Renal cortical epithelial cell (primary cell): ENCODE measurements around the gene CDH23. TPM values are rescaled to one million over a fixed set of nuclear protein-coding genes. Genes with fewer than 3 reads are reported as not detected.

ENCODE experiments used
- DNase-seq: peaks from one replicate; pipeline ENCODE4 v3.0.0-alpha.2; 2011; ENCODE audit warnings: low read depth
- total RNA-seq: library from RNA; depleted of rRNA; stranded (reverse); fragments of >200 nt; gene quantifications from 2 replicates; pipeline ENCODE4 v1.2.3, GENCODE V29; 2014

CDH23 gene
- total RNA-seq, 1 donor from 2014 or later = not detected

- no peak for DNase-seq
Observed at GRCh38 chr10:71795248-71795647, 398.5 kb downstream of the CDH23 start.

- no peak for DNase-seq
Observed at GRCh38 chr10:71796749-71797405, 400.2 kb downstream of the CDH23 start.

GRCh38 chr10:71797533-71798307 is 401.0 kb downstream of the CDH23 start:
- no peak for DNase-seq

GRCh38 chr10:71798308-71798624 is 401.5 kb downstream of the CDH23 start:
- no peak for DNase-seq

- no peak for DNase-seq
Observed at GRCh38 chr10:71799112-71799511, 402.4 kb downstream of the CDH23 start.

- DNase-seq = peak; percentile 60
Observed at GRCh38 chr10:71799608-71800453, 403.1 kb downstream of the CDH23 start.

- no peak for DNase-seq
Observed at GRCh38 chr10:71801361-71801760, 404.6 kb downstream of the CDH23 start.

GRCh38 chr10:71802235-71802634 is 405.5 kb downstream of the CDH23 start:
- no peak for DNase-seq

- no peak for DNase-seq
Observed at GRCh38 chr10:71802715-71803488, 406.2 kb downstream of the CDH23 start.

- no peak for DNase-seq
Observed at GRCh38 chr10:71804077-71804476, 407.4 kb downstream of the CDH23 start.

GRCh38 chr10:71805776-71806703 is 409.3 kb downstream of the CDH23 start:
- DNase-seq = peak; percentile 23

- no peak for DNase-seq
Observed at GRCh38 chr10:71806704-71807556, 410.2 kb downstream of the CDH23 start.

GRCh38 chr10:71807557-71808510 is 411.1 kb downstream of the CDH23 start:
- no peak for DNase-seq

- DNase-seq = no peak
Observed at GRCh38 chr10:71809628-71810027, 412.9 kb downstream of the CDH23 start.

- DNase-seq = no peak
Observed at GRCh38 chr10:71810048-71810750, 413.5 kb downstream of the CDH23 start.

GRCh38 chr10:71811351-71811750 is 414.6 kb downstream of the CDH23 start:
- DNase-seq = no peak

- DNase-seq = no peak
Observed at GRCh38 chr10:71812016-71812912, 415.5 kb downstream of the CDH23 start.
